ENCODE measurements around the gene ENTR1.
A peak's percentile ranks its signal among the peaks of the same experiment; 100 is the strongest.
"Not testable (repeated sequence)": the region's sequence is repeated elsewhere in the genome, so short reads cannot be mapped to it uniquely, and the experiment has no call there.

ENTR1 gene

DNA sequence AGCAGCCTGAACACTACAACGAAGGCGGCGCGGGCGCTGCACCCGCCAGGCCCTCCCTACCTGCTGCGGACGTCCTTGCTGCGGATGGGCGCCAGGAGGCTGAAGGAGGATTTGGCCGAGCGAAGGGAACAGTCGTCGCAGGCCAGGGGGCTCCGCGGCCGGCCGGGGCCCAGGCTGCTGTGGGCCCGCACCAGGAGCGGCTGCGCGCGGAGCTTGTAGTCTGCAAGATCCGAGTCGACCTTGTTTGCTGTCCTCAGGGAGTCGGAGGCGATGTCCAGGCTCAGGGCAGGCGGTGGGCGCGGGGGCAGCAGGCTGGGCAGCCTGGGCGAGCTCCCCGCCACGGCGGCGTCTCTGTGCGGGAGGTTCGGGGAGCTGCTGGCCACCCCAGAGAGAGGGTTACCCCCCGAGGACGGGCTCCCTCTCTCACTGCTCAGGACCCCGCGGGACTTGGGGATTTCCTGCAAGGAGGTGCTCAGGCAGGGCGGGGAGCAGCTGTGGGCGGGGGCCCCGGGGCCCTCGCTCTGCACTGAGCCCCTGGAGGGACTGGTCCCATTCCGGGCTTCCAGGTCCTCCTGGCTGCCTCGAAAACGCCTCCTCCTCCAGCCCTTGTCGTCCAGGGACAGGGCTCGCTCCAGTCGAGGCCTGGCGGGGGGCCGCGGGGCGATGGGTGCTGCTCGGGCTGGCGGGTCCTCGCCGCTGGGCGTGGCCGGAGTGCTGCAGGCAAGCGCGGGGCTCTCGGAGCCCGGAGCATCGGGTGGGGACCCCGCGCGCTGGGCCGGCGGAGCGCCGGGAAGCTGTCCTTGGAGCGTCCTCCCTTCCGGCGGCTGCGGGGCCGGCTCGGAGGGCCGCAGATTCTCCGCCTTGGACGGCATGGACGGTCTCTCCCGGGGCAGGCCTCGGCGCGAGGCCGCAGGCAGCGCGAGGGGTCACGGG, 28.4 kb upstream of the ENTR1 start:
- peak; percentile 79 for DNase-seq (ENCODE audit: low spot score)

- DNase-seq (ENCODE audit: low spot score), result no peak
Measured at GRCh38 chr9:136437839-136438547, 27.6 kb upstream of the ENTR1 start.

DNA sequence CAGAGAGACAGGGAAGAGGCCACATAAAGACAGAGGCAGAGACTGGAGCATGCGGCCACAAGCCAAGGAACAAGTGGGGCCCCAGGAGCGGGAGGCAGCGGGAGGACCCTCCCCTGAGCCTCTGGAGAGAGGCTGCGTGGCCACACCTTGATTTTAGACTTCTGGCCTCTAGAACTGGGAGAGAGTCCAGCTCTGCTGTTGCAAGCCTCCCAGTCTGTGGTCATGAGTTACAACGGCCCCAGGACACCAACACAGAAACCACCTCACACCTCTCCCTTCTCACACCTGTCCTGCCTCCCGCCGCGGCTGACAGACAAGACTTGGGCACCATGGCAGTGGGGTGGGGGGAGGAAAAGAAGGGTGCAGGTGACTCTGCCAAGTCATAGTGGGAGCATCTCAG, 27.0 kb upstream of the ENTR1 start:
- no peak for DNase-seq (ENCODE audit: low spot score)

DNA sequence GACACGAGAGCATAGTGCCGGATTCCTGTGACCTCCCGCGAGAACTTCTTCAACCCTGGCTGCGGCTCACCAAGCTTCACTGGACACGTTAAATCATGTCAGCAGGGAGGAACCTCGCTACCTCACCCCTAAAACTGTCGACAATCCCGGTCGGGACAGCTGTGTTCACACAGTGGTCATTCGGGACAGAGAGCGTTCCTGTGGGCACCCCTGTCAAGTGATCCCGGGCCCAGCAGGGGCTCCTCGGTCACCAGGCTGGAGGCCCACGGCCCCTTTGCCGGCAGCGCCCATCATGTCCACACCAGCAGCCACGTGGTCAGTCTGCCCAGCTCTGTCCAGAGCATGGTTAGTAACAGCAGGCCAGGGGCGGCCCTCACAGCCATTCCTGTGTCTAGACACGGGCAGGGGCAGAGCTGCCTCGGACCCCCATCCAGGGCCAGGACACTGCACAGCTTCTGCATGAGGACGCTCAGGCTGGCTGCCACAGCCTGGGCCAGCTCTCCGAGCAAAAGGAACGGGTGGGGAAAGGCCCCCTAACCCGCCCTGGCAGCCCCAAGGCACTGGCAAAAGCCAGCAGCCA, 25.7 kb upstream of the ENTR1 start:
- DNase-seq (ENCODE audit: low spot score), result no peak

DNA sequence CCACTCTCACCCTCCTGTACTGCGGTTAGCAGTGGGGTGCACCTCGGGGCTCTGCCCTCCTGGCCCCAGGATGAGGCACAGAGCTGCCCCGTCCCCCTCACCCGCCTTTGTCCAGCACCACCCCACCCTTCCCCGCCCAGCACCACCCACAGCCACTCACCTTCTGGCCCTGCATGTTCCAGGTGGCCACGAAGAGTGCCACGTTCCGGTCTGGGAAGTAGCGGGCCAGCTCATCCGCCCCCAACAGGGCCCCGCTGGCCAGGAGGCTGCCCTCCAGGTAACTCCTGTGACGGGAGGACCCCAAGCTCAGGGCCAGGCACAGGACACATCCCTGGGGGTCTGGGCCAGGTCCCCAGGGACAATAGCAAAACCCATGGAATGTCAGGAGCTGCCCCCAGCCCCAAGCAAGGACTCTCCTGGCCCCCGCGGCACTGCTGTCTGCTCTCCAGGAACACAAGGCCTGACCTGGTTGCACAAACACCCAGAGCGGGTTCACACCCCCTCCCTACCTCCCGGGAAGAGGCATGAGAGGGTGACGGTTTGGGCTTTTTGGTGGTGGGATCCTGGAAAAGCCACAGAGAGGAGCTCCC, 24.3 kb upstream of the ENTR1 start:
- DNase-seq (ENCODE audit: low spot score), result no peak

DNA sequence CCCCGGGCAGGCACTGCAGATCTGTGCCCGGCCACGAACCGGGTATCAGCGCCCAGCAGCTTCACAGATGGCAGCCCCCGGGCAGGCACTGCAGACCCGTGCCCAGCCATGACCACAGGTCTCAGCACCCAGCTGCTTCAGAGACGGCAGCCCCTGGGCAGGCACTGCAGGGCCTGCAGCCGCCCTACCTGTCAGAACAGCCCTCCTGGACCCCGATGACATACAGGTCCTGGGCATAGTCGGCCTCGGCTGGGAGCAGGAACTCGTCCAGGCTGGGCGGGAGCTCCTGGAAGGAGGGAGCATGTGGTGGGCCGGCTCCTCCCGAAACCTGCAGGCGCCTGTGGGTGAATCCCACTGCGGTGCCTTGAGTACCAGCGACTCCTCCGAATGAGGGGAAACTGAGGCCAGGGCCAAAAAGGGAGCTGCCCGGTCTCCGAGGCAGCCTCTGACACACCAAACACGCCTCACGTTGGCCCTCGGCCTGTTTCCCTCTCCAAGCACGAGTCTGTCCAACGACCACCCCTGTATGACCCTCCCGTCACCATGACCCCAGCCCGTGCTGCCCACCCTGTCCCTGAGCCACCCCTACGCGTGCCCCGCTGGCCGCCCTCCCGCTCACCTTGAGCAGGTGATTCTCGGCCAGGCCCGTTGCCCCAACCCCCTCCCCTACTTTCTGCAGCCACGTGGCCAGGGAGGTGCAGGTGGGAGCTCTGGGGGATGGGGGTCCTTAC, 23.6 kb upstream of the ENTR1 start:
- no peak for DNase-seq (ENCODE audit: low spot score)

DNA sequence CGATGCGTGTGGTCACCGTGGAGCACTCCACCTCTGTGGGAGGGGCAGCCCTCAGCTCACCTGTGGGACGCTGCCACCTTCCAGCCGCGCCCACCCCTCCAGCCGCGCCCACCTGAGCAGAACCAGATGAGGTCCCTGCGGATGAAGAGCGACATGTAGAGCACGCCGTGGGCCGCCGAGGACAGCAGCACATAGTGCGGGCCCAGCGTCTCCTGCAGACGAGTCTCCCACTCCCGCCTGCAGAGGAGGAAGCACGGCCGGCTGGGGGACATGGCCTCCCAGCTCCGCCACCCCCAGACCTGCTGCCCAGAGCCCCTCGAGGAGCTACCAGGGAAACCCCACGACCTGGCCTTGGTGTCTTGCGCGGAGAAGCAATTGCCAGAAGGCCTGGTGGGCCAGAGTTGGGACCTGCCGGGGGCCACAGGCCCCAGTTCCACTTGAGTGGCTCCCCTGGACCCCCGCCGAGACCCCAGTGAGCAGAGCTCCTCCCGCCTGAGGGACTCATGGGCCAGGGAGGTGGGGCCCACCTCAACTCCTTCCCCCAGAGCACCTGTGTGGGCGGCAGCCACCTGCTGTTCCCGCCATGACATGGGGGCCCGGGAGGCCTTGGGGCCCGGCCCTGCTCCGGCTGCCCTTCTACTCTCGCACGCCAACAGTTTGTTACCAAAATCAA, 22.8 kb upstream of the ENTR1 start:
- DNase-seq (ENCODE audit: low spot score), result no peak

DNA sequence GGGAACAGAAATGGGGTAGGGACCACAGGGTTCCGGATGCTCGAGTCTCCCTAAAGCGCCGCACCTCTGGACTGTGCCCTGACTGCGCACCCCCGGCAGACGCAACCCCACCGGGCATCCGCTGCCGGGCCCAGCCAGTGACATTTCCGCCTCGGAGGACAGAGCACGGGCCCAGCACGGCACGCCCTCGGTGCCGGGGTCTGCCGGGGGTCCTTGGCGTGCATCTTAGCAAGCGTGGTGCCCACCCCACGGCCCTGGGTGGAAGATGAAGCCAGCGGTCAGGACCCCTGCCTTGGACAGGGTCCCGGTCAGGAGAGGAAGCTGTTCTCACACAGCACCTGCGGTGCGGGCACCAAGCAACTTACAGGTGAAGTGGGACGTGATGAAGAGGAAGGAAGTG, 22.2 kb upstream of the ENTR1 start:
- DNase-seq (ENCODE audit: low spot score), result no peak

- no peak for DNase-seq (ENCODE audit: low spot score)
Measured at GRCh38 chr9:136431782-136432350, 21.5 kb upstream of the ENTR1 start.

GRCh38 chr9:136430588-136431234, 20.3 kb upstream of the ENTR1 start:
- DNase-seq (ENCODE audit: low spot score), result no peak

DNA sequence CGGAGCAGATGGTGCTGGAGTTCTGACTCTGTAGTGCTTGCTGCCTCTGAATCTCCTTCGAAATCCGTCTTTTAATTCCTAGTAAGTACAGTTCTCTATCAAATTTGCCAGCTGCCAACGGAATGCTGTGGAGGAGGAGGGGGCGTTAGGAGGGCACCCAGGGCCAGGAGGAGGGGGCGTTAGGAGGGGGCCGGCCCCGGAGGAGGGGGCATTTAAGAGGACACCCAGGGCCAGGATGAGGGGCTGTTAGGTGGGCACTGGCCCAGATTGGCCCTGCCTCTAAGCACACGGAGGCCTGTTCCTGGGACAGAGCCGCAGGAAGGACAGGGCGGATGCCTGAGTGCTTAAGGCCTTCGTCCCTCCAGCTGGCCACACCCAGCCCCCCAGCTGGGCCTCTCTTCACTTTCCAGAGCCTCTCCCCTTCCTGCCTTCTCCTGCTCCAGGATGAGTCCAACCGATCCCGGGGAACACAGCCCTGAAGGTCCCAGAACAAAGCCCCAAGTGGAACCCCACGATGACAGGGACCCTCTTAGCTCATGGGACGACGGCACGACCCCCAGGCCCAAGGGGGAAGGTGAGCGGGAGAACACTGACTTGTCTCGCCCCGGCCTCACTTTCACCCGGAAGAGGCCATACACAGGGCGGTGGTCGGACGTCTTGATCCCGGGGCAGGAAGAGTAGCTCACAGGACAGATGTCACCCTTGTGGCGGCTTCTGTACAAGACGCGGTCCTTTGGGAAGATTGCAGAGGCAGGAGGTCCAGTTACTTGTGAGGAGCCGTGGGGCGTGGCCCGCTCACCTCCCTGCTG, 19.5 kb upstream of the ENTR1 start:
- DNase-seq (ENCODE audit: low spot score), result no peak

GRCh38 chr9:136429075-136429628, 18.7 kb upstream of the ENTR1 start:
- DNase-seq (ENCODE audit: low spot score), result no peak

GRCh38 chr9:136426787-136427186, 16.4 kb upstream of the ENTR1 start:
- DNase-seq (ENCODE audit: low spot score), result no peak

DNA sequence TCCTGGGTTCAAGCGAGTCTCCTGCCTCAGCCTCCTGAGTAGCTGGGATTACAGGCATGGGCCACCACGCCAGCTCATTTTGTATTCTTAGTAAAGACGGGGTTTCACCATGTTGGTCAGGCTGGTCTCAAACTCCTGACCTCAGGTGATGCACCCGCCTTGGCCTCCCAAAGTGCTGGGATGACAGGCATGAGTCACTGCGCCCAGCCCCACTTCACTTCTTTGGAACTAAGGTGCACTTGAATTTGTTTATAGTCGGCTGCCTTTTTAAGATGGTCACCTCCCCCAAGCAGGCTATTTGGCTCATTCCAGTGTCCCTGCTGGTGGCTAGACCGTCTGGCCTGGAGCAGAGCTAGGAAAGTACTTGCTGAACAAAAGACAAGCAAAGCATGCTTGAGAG, 15.0 kb upstream of the ENTR1 start:
- DNase-seq (ENCODE audit: low spot score), result not testable (repeated sequence)

GRCh38 chr9:136424750-136425362, 14.4 kb upstream of the ENTR1 start:
- no peak for DNase-seq (ENCODE audit: low spot score)

DNA sequence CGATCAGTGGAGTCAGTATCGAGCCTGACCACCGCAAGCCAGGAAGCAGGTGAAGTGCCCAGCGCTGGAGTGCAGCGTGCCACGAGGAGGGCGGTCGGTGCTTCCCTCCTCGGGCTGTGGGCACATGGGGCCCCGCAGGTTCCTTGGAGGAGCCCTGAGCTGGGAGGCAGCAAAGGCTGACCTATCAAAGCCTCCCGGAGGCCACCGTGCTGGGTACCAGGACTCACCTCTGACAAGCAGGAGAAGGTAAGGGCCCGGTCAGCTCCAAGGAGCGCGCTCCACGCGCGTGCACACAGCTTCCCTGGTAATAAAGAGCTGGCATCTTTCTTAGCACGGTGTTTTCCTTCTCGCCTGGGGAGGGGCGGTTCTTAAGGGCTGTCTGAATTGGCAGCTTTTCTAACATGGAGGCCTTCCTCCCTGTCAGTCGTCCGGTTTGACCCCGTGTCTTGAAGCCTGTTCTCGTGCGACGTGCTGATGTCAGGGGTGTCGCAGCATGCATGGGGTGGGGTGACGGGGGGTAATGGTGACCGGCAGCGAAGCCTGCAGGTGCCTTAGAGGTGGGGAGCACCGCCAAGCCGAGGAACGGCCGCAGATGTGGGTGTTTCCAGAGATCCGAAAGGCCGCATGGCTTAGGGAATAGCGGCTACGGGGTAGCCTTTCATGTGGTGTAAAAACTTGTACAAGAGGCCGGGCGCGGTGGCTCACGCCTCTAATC, 13.2 kb upstream of the ENTR1 start:
- DNase-seq (ENCODE audit: low spot score), result no peak

GRCh38 chr9:136422876-136423275, 12.5 kb upstream of the ENTR1 start:
- no peak for DNase-seq (ENCODE audit: low spot score)

- no peak for DNase-seq (ENCODE audit: low spot score)
Measured at GRCh38 chr9:136421791-136422190, 11.4 kb upstream of the ENTR1 start.

All from D341Med (cell line).